Neural crest cell (in vitro differentiated cells): ENCODE measurements around the gene PRKAG2. TPM values are rescaled to one million over a fixed set of nuclear protein-coding genes. Genes with fewer than 3 reads are reported as not detected.

Source experiments
- DNase-seq: peaks from one replicate; pipeline ENCODE4 v3.0.0; 2021; ENCODE audit warnings: low read depth, mixed read lengths, low spot score
- H3K27ac Mint-ChIP-seq: one replicate; pipeline ENCODE4 v1.8.0; 2021; ENCODE audit warnings: mild to moderate bottlenecking, mixed read lengths; ENCODE audit not compliant: unreplicated experiment
- H3K27me3 Mint-ChIP-seq: 2 replicates; pipeline ENCODE4 v1.8.0; 2021; ENCODE audit warnings: low read depth, mild to moderate bottlenecking, mixed read lengths
- H3K36me3 Mint-ChIP-seq: 2 replicates; pipeline ENCODE4 v1.8.0; 2021; ENCODE audit warnings: low read depth, mild to moderate bottlenecking, mixed read lengths
- H3K4me1 Mint-ChIP-seq: 2 replicates; pipeline ENCODE4 v1.8.0; 2021; ENCODE audit warnings: mixed read lengths
- H3K4me3 Mint-ChIP-seq: one replicate; pipeline ENCODE4 v1.8.0; 2021; ENCODE audit warnings: mild to moderate bottlenecking, mixed read lengths
- H3K9me3 Mint-ChIP-seq: 2 replicates; pipeline ENCODE4 v1.8.0; 2021; ENCODE audit warnings: mixed read lengths
- total RNA-seq: library from RNA; stranded (reverse); gene quantifications from 2 replicates; pipeline ENCODE4 v1.2.1, GENCODE V29; 2021
- TF ChIP-seq, protein P1 (sequence below): fragments of 200-600 bp; sonication (generic); conservative IDR thresholded peaks from 2 replicates; pipeline ENCODE4 v1.5.0; 2021; ENCODE audit warnings: antibody characterized with exemption, mild to moderate bottlenecking

The PRKAG2 gene
- total RNA-seq, 1 donor from 2014 or later, result 12.5 TPM

DNA sequence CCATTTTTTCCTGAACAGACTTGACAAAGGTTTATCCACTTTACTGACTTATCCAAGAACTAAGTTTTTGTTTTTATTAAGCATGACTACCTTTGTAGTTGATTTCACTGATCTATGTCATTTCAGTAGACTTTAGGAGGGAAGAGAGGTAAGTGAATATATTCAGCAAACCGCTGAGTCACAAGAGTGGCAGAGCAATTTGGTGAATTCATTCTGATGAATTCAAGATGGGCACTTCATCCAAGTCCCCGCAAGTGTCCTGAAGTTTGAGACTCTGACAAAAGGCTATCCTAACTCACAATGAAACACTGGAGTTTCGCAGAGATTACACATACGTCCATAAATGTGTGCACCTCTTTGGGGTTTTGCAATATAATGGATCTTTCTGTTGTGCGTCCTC lies 255.0 kb downstream of the PRKAG2 start:
- H3K27me3 Mint-ChIP-seq, result no peaks in the 10 kb centered on the region
- H3K4me3 Mint-ChIP-seq, result no peak overlapping the region
- TF ChIP-seq, protein P1, sequence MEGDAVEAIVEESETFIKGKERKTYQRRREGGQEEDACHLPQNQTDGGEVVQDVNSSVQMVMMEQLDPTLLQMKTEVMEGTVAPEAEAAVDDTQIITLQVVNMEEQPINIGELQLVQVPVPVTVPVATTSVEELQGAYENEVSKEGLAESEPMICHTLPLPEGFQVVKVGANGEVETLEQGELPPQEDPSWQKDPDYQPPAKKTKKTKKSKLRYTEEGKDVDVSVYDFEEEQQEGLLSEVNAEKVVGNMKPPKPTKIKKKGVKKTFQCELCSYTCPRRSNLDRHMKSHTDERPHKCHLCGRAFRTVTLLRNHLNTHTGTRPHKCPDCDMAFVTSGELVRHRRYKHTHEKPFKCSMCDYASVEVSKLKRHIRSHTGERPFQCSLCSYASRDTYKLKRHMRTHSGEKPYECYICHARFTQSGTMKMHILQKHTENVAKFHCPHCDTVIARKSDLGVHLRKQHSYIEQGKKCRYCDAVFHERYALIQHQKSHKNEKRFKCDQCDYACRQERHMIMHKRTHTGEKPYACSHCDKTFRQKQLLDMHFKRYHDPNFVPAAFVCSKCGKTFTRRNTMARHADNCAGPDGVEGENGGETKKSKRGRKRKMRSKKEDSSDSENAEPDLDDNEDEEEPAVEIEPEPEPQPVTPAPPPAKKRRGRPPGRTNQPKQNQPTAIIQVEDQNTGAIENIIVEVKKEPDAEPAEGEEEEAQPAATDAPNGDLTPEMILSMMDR, result no peak
- peaks cover 22% of the 10 kb centered on the region for H3K4me1 Mint-ChIP-seq
- no peak for DNase-seq
- no peak overlapping the region for H3K27ac Mint-ChIP-seq
- H3K36me3 Mint-ChIP-seq, result no peaks in the 10 kb centered on the region
- H3K9me3 Mint-ChIP-seq, result no peaks in the 10 kb centered on the region

GRCh38 chr7:151616443-151617213 lies 260.3 kb downstream of the PRKAG2 start:
- Mint-ChIP-seq H3K9me3 (no peaks in the 10 kb centered on the region), H3K4me1 (no peaks in the 10 kb centered on the region), H3K36me3 (no peaks in the 10 kb centered on the region), H3K27me3 (no peaks in the 10 kb centered on the region), H3K27ac (no peak overlapping the region), H3K4me3 (no peak overlapping the region)
- TF ChIP-seq, protein P1, result no peak
- no peak for DNase-seq

DNA sequence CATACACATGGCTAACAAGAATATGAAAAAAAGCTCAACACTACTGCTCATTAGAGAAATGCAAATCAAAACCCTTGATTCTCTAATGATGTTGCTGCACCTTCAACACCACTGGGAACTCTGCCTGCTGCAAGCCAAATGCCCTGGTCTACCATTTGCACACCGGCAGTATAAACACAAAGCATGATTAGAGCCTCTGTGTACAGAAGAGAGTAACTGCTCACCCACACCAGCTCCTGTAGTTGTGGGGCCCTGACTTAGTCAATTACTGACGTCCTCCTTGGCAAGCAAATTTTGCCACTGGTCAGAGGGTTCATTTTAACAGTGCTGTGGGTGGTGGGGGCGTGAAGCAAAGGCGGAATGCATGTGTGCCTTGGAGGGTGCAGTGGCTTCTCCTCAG lies 261.1 kb downstream of the PRKAG2 start:
- H3K27ac Mint-ChIP-seq, result no peak overlapping the region
- TF ChIP-seq, protein P1, result no peak
- no peak for DNase-seq
- H3K36me3 Mint-ChIP-seq, result no peaks in the 10 kb centered on the region
- H3K27me3 Mint-ChIP-seq, result no peaks in the 10 kb centered on the region
- H3K4me3 Mint-ChIP-seq, result no peak overlapping the region
- no peaks in the 10 kb centered on the region for H3K4me1 Mint-ChIP-seq
- no peaks in the 10 kb centered on the region for H3K9me3 Mint-ChIP-seq

GRCh38 chr7:151615058-151615457 lies 261.9 kb downstream of the PRKAG2 start:
- Mint-ChIP-seq H3K4me1 (no peaks in the 10 kb centered on the region), H3K27me3 (no peaks in the 10 kb centered on the region), H3K36me3 (no peaks in the 10 kb centered on the region), H3K27ac (no peak overlapping the region), H3K9me3 (no peaks in the 10 kb centered on the region), H3K4me3 (no peak overlapping the region)
- no peak for DNase-seq
- TF ChIP-seq, protein P1, result no peak

DNA sequence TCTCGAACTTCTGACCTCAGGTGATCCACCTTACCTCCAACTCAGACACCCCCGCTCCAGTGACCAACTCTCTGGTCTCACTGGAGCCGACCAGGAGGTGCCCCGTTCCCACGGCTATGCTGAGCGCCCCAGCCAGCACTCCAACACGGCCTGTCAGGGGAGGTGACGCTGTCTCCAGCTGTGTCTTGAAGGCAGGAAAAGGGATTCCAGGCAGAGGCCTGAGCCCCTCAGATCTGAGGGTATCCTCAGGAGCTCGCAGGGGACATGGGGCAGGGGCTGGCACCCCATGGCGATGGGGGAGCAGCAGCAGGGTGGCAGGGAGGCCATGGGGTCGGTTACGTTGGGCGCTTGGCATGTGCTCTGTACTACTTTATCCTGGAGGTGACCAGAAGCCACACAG lies 262.9 kb downstream of the PRKAG2 start:
- Mint-ChIP-seq H3K4me3 (no peak overlapping the region), H3K9me3 (no peaks in the 10 kb centered on the region), H3K27ac (no peak overlapping the region), H3K27me3 (no peaks in the 10 kb centered on the region), H3K36me3 (no peaks in the 10 kb centered on the region), H3K4me1 (no peaks in the 10 kb centered on the region)
- TF ChIP-seq, protein P1, result no peak
- DNase-seq, result no peak
